ENCODE results near the gene XAGE2.
"Not testable (repeated sequence)": the region's sequence is repeated elsewhere in the genome, so short reads cannot be mapped to it uniquely, and the experiment has no call there.

XAGE2 gene

GRCh38 chrX:52368368-52369055 lies at the start of gene XAGE2:
TSS of gene XAGE2 (plus strand) at chrX:52369021. CDS start at chrX:52370015, 994 bp downstream.
- H3K27me3 ChIP-seq, result no peaks in the 10 kb centered on the region
- no peak for DNase-seq
- no peaks in the 10 kb centered on the region for H3K36me3 ChIP-seq
- intact Hi-C loops (cut with DNase I; ENCODE audit: low total_unique reads), result no loop called here
- no peaks in the 10 kb centered on the region for H3K9me3 ChIP-seq
- H3K27ac ChIP-seq, result no peak within 1 kb of the TSS
- H3K4me1 ChIP-seq, result no peaks in the 10 kb centered on the region
- no peak for TF ChIP-seq CTCF (IDR thresholded peaks at IDR 0.05)
- no peak within 1 kb of the TSS for H3K4me3 ChIP-seq

- TF ChIP-seq CTCF (IDR thresholded peaks at IDR 0.05), result no peak
- Histone ChIP-seq H3K9me3 (peaks cover 0 to 7% (median 5%) of the 10 kb centered on the region in 3 donors), H3K4me3 (no peak overlapping the region), H3K27ac (no peak overlapping the region), H3K4me1 (no peaks in the 10 kb centered on the region), H3K36me3 (no peaks in the 10 kb centered on the region), H3K27me3 (no peaks in the 10 kb centered on the region)
- DNase-seq, result no peak
- intact Hi-C loops (cut with DNase I; ENCODE audit: low total_unique reads), result no loop called here
These were observed 31.4 kb upstream of the XAGE2 start for GRCh38 chrX:52337410-52337809.

- Histone ChIP-seq H3K4me1 (no peaks in the 10 kb centered on the region), H3K4me3 (no peak overlapping the region), H3K36me3 (no peaks in the 10 kb centered on the region), H3K9me3 (no peaks in the 10 kb centered on the region), H3K27me3 (no peaks in the 10 kb centered on the region), H3K27ac (no peak overlapping the region)
- no peak for TF ChIP-seq CTCF (IDR thresholded peaks at IDR 0.05)
- intact Hi-C loops (cut with DNase I; ENCODE audit: low total_unique reads), result no loop called here
- DNase-seq, result no peak
These were observed 27.3 kb upstream of the XAGE2 start for GRCh38 chrX:52341493-52341892.

GRCh38 chrX:52343131-52343530 lies 25.7 kb upstream of the XAGE2 start:
- intact Hi-C loops (cut with DNase I; ENCODE audit: low total_unique reads); H3K36me3 ChIP-seq; H3K4me1 ChIP-seq; DNase-seq; H3K27ac ChIP-seq; H3K9me3 ChIP-seq; H3K27me3 ChIP-seq; H3K4me3 ChIP-seq: not testable (repeated sequence)

- DNase-seq, result peak in 1 of 2 donors; percentile 24
- H3K9me3 ChIP-seq; intact Hi-C loops (cut with DNase I; ENCODE audit: low total_unique reads); H3K27ac ChIP-seq; H3K4me1 ChIP-seq; H3K4me3 ChIP-seq; H3K27me3 ChIP-seq; H3K36me3 ChIP-seq: not testable (repeated sequence)
These were observed 23.4 kb upstream of the XAGE2 start for GRCh38 chrX:52345402-52345801.

- intact Hi-C loops (cut with DNase I; ENCODE audit: low total_unique reads), result no loop called here
- H3K27ac ChIP-seq, result no peak overlapping the region
- no peak overlapping the region for H3K4me3 ChIP-seq
- DNase-seq, result no peak
- TF ChIP-seq CTCF (IDR thresholded peaks at IDR 0.05), result no peak
- H3K4me1 ChIP-seq, result no peaks in the 10 kb centered on the region
- no peaks in the 10 kb centered on the region for H3K36me3 ChIP-seq
- H3K27me3 ChIP-seq, result no peaks in the 10 kb centered on the region
- no peaks in the 10 kb centered on the region for H3K9me3 ChIP-seq
These were observed 22.4 kb upstream of the XAGE2 start for GRCh38 chrX:52346174-52347165.
